ENCODE measurements around the gene SHROOM1.

SHROOM1 gene

GRCh38 chr5:132829742-132830435, 558 bp downstream of the SHROOM1 start:
- no peak for FAIRE-seq
- TF ChIP-seq POLR2A (IDR thresholded peaks at IDR 0.05; ENCODE audit: low read depth, low read length) = no peak
- TF ChIP-seq POLR2AphosphoS5 (IDR thresholded peaks at IDR 0.05; ENCODE audit: low read depth, low read length) = no peak
- TF ChIP-seq TAF1 (IDR thresholded peaks at IDR 0.05; ENCODE audit: borderline replicate concordance, low read depth, low read length) = no peak
- DNase-seq (ENCODE audit: insufficient read length) = peak; percentile 92

GRCh38 chr5:132828846-132829494, 1.5 kb downstream of the SHROOM1 start:
- TF ChIP-seq TAF1 (IDR thresholded peaks at IDR 0.05; ENCODE audit: borderline replicate concordance, low read depth, low read length) (no peak), POLR2A (IDR thresholded peaks at IDR 0.05; ENCODE audit: low read depth, low read length) (no peak), POLR2AphosphoS5 (IDR thresholded peaks at IDR 0.05; ENCODE audit: low read depth, low read length) (no peak)
- DNase-seq (ENCODE audit: insufficient read length) (no peak), FAIRE-seq (no peak)

GRCh38 chr5:132827943-132828673, 2.3 kb downstream of the SHROOM1 start:
- DNase-seq (ENCODE audit: insufficient read length) (no peak), FAIRE-seq (no peak)
- TF ChIP-seq TAF1 (IDR thresholded peaks at IDR 0.05; ENCODE audit: borderline replicate concordance, low read depth, low read length) (no peak), POLR2AphosphoS5 (IDR thresholded peaks at IDR 0.05; ENCODE audit: low read depth, low read length) (no peak), POLR2A (IDR thresholded peaks at IDR 0.05; ENCODE audit: low read depth, low read length) (no peak)

GRCh38 chr5:132826424-132827082, 3.9 kb downstream of the SHROOM1 start:
- no peak for TF ChIP-seq POLR2AphosphoS5 (IDR thresholded peaks at IDR 0.05; ENCODE audit: low read depth, low read length)
- no peak for TF ChIP-seq POLR2A (IDR thresholded peaks at IDR 0.05; ENCODE audit: low read depth, low read length)
- no peak for TF ChIP-seq TAF1 (IDR thresholded peaks at IDR 0.05; ENCODE audit: borderline replicate concordance, low read depth, low read length)
- no peak for DNase-seq (ENCODE audit: insufficient read length)
- no peak for FAIRE-seq

GRCh38 chr5:132825834-132826391, 4.5 kb downstream of the SHROOM1 start:
- TF ChIP-seq TAF1 (IDR thresholded peaks at IDR 0.05; ENCODE audit: borderline replicate concordance, low read depth, low read length) (no peak), POLR2AphosphoS5 (IDR thresholded peaks at IDR 0.05; ENCODE audit: low read depth, low read length) (no peak), POLR2A (IDR thresholded peaks at IDR 0.05; ENCODE audit: low read depth, low read length) (no peak)
- no peak for FAIRE-seq
- DNase-seq (ENCODE audit: insufficient read length) = no peak

GRCh38 chr5:132825033-132825833, 5.2 kb downstream of the SHROOM1 start:
- DNase-seq (ENCODE audit: insufficient read length) = no peak
- TF ChIP-seq TAF1 (IDR thresholded peaks at IDR 0.05; ENCODE audit: borderline replicate concordance, low read depth, low read length) (no peak), POLR2A (IDR thresholded peaks at IDR 0.05; ENCODE audit: low read depth, low read length) (no peak), POLR2AphosphoS5 (IDR thresholded peaks at IDR 0.05; ENCODE audit: low read depth, low read length) (no peak)
- FAIRE-seq = no peak

- no peak for DNase-seq (ENCODE audit: insufficient read length)
- TF ChIP-seq TAF1 (IDR thresholded peaks at IDR 0.05; ENCODE audit: borderline replicate concordance, low read depth, low read length) (no peak), POLR2A (IDR thresholded peaks at IDR 0.05; ENCODE audit: low read depth, low read length) (no peak), POLR2AphosphoS5 (IDR thresholded peaks at IDR 0.05; ENCODE audit: low read depth, low read length) (no peak)
- no peak for FAIRE-seq
Observed at GRCh38 chr5:132824426-132824825, 6.0 kb downstream of the SHROOM1 start.

- no peak for TF ChIP-seq TAF1 (IDR thresholded peaks at IDR 0.05; ENCODE audit: borderline replicate concordance, low read depth, low read length)
- TF ChIP-seq POLR2A (IDR thresholded peaks at IDR 0.05; ENCODE audit: low read depth, low read length) = no peak
- TF ChIP-seq POLR2AphosphoS5 (IDR thresholded peaks at IDR 0.05; ENCODE audit: low read depth, low read length) = no peak
- FAIRE-seq (no peak), DNase-seq (ENCODE audit: insufficient read length) (no peak)
Observed at GRCh38 chr5:132823481-132824050, 6.9 kb downstream of the SHROOM1 start.

GRCh38 chr5:132822650-132823480, 7.6 kb downstream of the SHROOM1 start:
- TF ChIP-seq POLR2A (IDR thresholded peaks at IDR 0.05; ENCODE audit: low read depth, low read length) (no peak), POLR2AphosphoS5 (IDR thresholded peaks at IDR 0.05; ENCODE audit: low read depth, low read length) (no peak), TAF1 (IDR thresholded peaks at IDR 0.05; ENCODE audit: borderline replicate concordance, low read depth, low read length) (no peak)
- no peak for DNase-seq (ENCODE audit: insufficient read length)
- peak; percentile 53 for FAIRE-seq
